Fibroblast of peridontal ligament (primary cell): ENCODE data around the gene DGKI.

Experiments
- DNase-seq: peaks from one replicate; pipeline ENCODE4 v3.0.0-alpha.2; 2010; ENCODE audit errors: extremely low read depth

Gene DGKI

GRCh38 chr7:137787301-137787976, 59.3 kb downstream of the DGKI start:
- DNase-seq = no peak

- no peak for DNase-seq
Observed at GRCh38 chr7:137778511-137778910, 68.3 kb downstream of the DGKI start.

- DNase-seq = peak; percentile 23
Observed at GRCh38 chr7:137774793-137775201, 72.0 kb downstream of the DGKI start.

GRCh38 chr7:137772748-137773147, 74.0 kb downstream of the DGKI start:
- DNase-seq = peak; percentile 64

- peak; percentile 53 for DNase-seq
Observed at GRCh38 chr7:137772316-137772715, 74.5 kb downstream of the DGKI start.

GRCh38 chr7:137771679-137772078, 75.1 kb downstream of the DGKI start:
- peak; percentile 77 for DNase-seq

GRCh38 chr7:137771273-137771672, 75.5 kb downstream of the DGKI start:
- DNase-seq = peak; percentile 46

GRCh38 chr7:137768366-137768765, 78.4 kb downstream of the DGKI start:
- DNase-seq = peak; percentile 71

- DNase-seq = no peak
Observed at GRCh38 chr7:137762334-137762733, 84.4 kb downstream of the DGKI start.

GRCh38 chr7:137760111-137760510, 86.7 kb downstream of the DGKI start:
- no peak for DNase-seq

GRCh38 chr7:137757146-137757925, 89.4 kb downstream of the DGKI start:
- peak; percentile 75 for DNase-seq

GRCh38 chr7:137755846-137756651, 90.7 kb downstream of the DGKI start:
- DNase-seq = peak; percentile 11

GRCh38 chr7:137755427-137755826, 91.3 kb downstream of the DGKI start:
- no peak for DNase-seq

- DNase-seq = no peak
Observed at GRCh38 chr7:137753948-137754851, 92.6 kb downstream of the DGKI start.

- DNase-seq = no peak
Observed at GRCh38 chr7:137753575-137753947, 93.2 kb downstream of the DGKI start.

- DNase-seq = no peak
Observed at GRCh38 chr7:137753067-137753466, 93.7 kb downstream of the DGKI start.

- DNase-seq = no peak
Observed at GRCh38 chr7:137751361-137752009, 95.3 kb downstream of the DGKI start.

- DNase-seq = peak; percentile 5
Observed at GRCh38 chr7:137747359-137748031, 99.3 kb downstream of the DGKI start.

GRCh38 chr7:137743021-137743420, 103.8 kb downstream of the DGKI start:
- DNase-seq = no peak

GRCh38 chr7:137742051-137742450, 104.7 kb downstream of the DGKI start:
- no peak for DNase-seq
